Transverse colon (tissue), 4 donors: Measurements from ENCODE around the gene AZGP1. TPM values are rescaled to one million over a fixed set of nuclear protein-coding genes. Genes with fewer than 3 reads are reported as not detected.
A peak's percentile ranks its signal among the peaks of the same experiment; 100 is the strongest.

Experiments
- DNase-seq: peaks from one replicate; pipeline ENCODE4 v3.0.0-alpha.2; 2019
- H3K27ac ChIP-seq, 4 donors: fragments of 200-600 bp; sonication (generic); 2 replicates each; pipeline ENCODE4 v1.5.1; 2016 to 2018; ENCODE audit warnings: inconsistent platforms in 4 of 4
- H3K27me3 ChIP-seq: fragments of 200-600 bp; sonication (generic); 2 replicates; pipeline ENCODE4 v1.5.1; 2017; ENCODE audit warnings: inconsistent platforms
- H3K36me3 ChIP-seq, 4 donors: fragments of 200-600 bp; sonication (generic); 2 replicates each; pipeline ENCODE4 v1.5.1; 2017 to 2019; ENCODE audit warnings: inconsistent platforms in 4 of 4
- H3K4me1 ChIP-seq, 4 donors: fragments of 200-600 bp; sonication (generic); 2 replicates each; pipeline ENCODE4 v1.5.1; 2017 to 2020; ENCODE audit warnings: inconsistent platforms in 4 of 4
- H3K4me3 ChIP-seq, 4 donors: fragments of 200-600 bp; sonication (generic); 1 replicate in 1 of 4; 2 replicates in 3 of 4; pipeline versions ENCODE4 v1.5.1 to v1.6.1; 2017 to 2019; ENCODE audit warnings: inconsistent platforms in 4 of 4
- H3K9me3 ChIP-seq, 2 donors: fragments of 200-600 bp; sonication (generic); 2 replicates each; pipeline ENCODE4 v1.5.1; 2017 to 2019; ENCODE audit warnings: inconsistent platforms in 2 of 2
- EP300 ChIP-seq: sonication (generic); formaldehyde crosslinking; IDR thresholded peaks from one replicate; pipeline ENCODE4 v1.6.1; 2017; ENCODE audit warnings: antibody characterized with exemption, low read depth
- POLR2A ChIP-seq: fragments of 450-650 bp; IDR thresholded peaks from one replicate; pipeline ENCODE4 v1.6.1; 2016; ENCODE audit warnings: antibody characterized with exemption, mild to moderate bottlenecking, moderate library complexity
- POLR2AphosphoS5 ChIP-seq, 3 donors: sonication (generic); formaldehyde crosslinking; IDR thresholded peaks; one replicate each; pipeline ENCODE4 v1.6.1; 2016; ENCODE audit warnings: antibody characterized with exemption in 3 of 3
- WGBS, 2 donors: methylation state at CpG; one replicate each; pipeline ENCODE4 v1.1.5; 2018; ENCODE audit warnings: low coverage in 1 of 2; 5-methylcytosine and 5-hydroxymethylcytosine counted together
- in situ Hi-C, 4 donors: fragments of 200-750 bp; cut with MboI; loops; one replicate each; pipeline versions ENCODE4 v1.15.0 to v1.15.1; 2017; ENCODE audit warnings: low sequenced_read_pairs in 3 of 4, low pct_ligation_motif_present in 1 of 4, low pct_unique_long_range_greater_than_20kb in 1 of 4
- intact Hi-C: fragments of 100-400 bp; cut with DNase I; formaldehyde crosslinking; loops from one replicate; pipeline ENCODE4 v1.15.1; 2023; ENCODE audit warnings: low total_unique reads
- total RNA-seq, 4 donors: library from RNA; depleted of rRNA; stranded (reverse); fragments of >200 nt; gene quantifications; one replicate each; pipeline ENCODE4 v1.1.0, GENCODE V29; 2016
- TF ChIP-seq, protein P1 (sequence below), 5 experiments: fragments of 200-600 bp in 3 of 5; fragments of 450-650 bp in 2 of 5; sonication (generic) in 3 of 5; IDR thresholded peaks; 1 replicate in 2 of 5; 2 replicates in 3 of 5; pipeline ENCODE4 v1.5.1; 2016 to 2017; ENCODE audit warnings: antibody characterized with exemption in 5 of 5, inconsistent platforms in 3 of 5, mild to moderate bottlenecking in 2 of 5, moderate library complexity in 1 of 5

Gene AZGP1
- total RNA-seq, 4 donors from 2014 or later, result 3.2 to 17.1 TPM; not detected in 2

DNA sequence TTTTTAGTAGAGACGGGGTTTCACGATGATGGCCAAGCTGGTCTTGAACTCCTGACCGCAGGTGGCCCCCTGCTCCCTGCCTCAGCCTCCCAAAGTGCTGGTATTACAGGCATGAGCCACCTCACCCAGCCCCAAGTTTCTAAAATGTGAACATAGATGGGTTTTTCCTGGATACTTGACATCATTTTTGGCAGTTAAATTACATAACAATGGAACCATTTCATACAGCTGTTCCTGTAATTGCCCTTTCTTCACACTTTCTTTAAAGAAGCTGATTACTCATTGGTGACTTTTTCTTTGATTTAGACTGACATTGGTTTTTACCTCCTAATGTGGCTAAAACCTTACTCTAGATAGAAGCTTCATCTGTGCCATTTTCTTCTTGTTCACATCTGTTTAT, 45.5 kb upstream of the AZGP1 start:
- peaks cover 22 to 71% (median 55%) of the 10 kb centered on the region in 4 donors for H3K4me1 ChIP-seq
- no peak overlapping the region for H3K4me3 ChIP-seq
- H3K27ac ChIP-seq, result peak overlapping the region; percentile 61 to 68 (median 64)
- TF ChIP-seq EP300 (no peak), POLR2AphosphoS5 (IDR thresholded peaks at IDR 0.05) (no peak), POLR2A (no peak)
- TF ChIP-seq, protein P1, sequence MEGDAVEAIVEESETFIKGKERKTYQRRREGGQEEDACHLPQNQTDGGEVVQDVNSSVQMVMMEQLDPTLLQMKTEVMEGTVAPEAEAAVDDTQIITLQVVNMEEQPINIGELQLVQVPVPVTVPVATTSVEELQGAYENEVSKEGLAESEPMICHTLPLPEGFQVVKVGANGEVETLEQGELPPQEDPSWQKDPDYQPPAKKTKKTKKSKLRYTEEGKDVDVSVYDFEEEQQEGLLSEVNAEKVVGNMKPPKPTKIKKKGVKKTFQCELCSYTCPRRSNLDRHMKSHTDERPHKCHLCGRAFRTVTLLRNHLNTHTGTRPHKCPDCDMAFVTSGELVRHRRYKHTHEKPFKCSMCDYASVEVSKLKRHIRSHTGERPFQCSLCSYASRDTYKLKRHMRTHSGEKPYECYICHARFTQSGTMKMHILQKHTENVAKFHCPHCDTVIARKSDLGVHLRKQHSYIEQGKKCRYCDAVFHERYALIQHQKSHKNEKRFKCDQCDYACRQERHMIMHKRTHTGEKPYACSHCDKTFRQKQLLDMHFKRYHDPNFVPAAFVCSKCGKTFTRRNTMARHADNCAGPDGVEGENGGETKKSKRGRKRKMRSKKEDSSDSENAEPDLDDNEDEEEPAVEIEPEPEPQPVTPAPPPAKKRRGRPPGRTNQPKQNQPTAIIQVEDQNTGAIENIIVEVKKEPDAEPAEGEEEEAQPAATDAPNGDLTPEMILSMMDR (IDR thresholded peaks at IDR 0.05), result no peak
- H3K27me3 ChIP-seq, result no peaks in the 10 kb centered on the region
- 77% methylated on average over 3 of the region's 3 CpGs; no CpG with 5 or more reads in 1 of the 2 donors for WGBS, 2 donors
- in situ Hi-C loops, result no loop called here
- no peaks in the 10 kb centered on the region for H3K9me3 ChIP-seq
- no peak for DNase-seq
- intact Hi-C loops, result no loop called here
- H3K36me3 ChIP-seq, result peaks cover 0 to 28% (median 14%) of the 10 kb centered on the region in 4 donors

DNA sequence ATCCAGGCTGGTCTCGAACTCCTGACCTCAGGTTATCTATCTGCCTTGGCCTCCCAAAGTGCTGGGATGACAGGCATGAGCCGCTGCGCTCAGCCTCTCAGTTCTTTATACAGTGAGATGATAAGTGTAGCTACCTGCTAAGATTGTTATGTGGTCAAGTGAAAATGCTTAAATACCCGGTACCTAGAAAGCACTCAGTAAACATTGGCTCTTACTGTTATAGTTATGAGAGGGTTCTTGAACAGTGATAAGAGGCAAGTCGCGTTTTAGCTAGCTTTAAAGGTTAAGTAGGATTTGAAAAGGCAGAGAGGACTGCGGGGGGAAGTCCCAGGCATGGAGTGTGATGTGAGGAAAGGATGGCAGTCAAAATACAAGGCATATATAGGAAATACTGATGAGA, 44.1 kb upstream of the AZGP1 start:
- no peaks in the 10 kb centered on the region for H3K9me3 ChIP-seq
- H3K36me3 ChIP-seq, result peaks cover 0 to 16% (median 9%) of the 10 kb centered on the region in 4 donors
- no peak for DNase-seq
- H3K27me3 ChIP-seq, result no peaks in the 10 kb centered on the region
- intact Hi-C loops, result no loop called here
- WGBS, 2 donors, result 59 to 70% methylated on average over 3 to 7 of the region's 7 CpGs
- H3K4me1 ChIP-seq, result peaks cover 26 to 75% (median 58%) of the 10 kb centered on the region in 4 donors
- TF ChIP-seq POLR2A, result no peak
- TF ChIP-seq, protein P1 (IDR thresholded peaks at IDR 0.05), result no peak
- no peak for TF ChIP-seq POLR2AphosphoS5 (IDR thresholded peaks at IDR 0.05)
- TF ChIP-seq EP300, result no peak
- in situ Hi-C loops, result no loop called here
- H3K27ac ChIP-seq, result peak overlapping the region in 3 of 4 donors; percentile 8 to 68 (median 61)
- H3K4me3 ChIP-seq, result no peak overlapping the region

DNA sequence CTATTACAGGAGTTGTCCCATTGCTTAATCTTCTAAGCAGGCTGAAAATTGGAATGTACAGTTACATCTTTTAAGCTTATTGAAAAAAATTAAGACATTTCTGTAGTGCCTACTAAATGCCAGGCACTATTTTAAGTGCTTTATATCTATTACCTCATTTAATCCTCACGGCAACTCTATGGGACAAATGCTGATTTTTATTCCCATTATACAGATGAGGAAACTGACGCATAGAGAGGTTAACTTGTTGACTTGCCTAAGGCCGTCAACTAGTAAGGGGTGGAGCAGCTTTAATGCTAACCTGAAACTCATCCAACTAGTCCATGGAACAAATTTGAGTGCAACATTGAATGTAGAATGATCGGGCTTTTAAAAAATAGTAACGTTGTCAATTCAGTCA, 42.0 kb upstream of the AZGP1 start:
- 61 to 63% methylated on average over 5 of the region's 5 CpGs for WGBS, 2 donors
- Histone ChIP-seq H3K27ac (peak overlapping the region; percentile 96 to 100 (median 98)), H3K4me1 (peaks cover 26 to 74% (median 58%) of the 10 kb centered on the region in 4 donors), H3K4me3 (peak overlapping the region in 2 of 4 donors; percentile 91 to 100), H3K36me3 (no peaks in the 10 kb centered on the region), H3K9me3 (no peaks in the 10 kb centered on the region), H3K27me3 (no peaks in the 10 kb centered on the region)
- intact Hi-C loops, result no loop called here
- in situ Hi-C loops, result no loop called here
- TF ChIP-seq POLR2AphosphoS5 (IDR thresholded peaks at IDR 0.05), result no peak
- TF ChIP-seq POLR2A, result no peak
- no peak for TF ChIP-seq EP300
- TF ChIP-seq, protein P1 (IDR thresholded peaks at IDR 0.05), result no peak
- DNase-seq, result no peak

DNA sequence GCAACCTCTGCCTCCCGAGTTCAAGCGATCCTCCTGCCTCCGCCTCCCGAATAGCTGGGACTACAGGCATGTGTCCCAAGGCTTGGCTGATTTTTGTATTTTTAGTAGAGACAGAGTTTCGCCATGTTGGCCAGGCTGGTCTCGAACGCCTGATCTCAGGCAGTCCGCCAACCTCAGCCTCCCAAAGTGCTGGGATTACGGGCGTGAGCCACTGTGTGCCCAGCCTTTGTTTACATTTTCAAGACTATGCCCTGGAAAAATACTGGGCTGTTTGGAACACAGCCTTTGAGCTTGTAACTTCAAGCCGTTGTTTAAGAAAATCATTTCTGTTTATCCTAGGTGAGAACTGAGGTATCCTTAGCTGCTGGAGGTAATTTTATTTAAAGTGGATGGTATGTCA, 41.5 kb upstream of the AZGP1 start:
- TF ChIP-seq EP300, result no peak
- peak; percentile 23 to 57 (median 49) for TF ChIP-seq POLR2AphosphoS5 (IDR thresholded peaks at IDR 0.05)
- no peaks in the 10 kb centered on the region for H3K27me3 ChIP-seq
- peak overlapping the region in 3 of 4 donors; percentile 91 to 100 (median 97) for H3K4me3 ChIP-seq
- no peaks in the 10 kb centered on the region for H3K9me3 ChIP-seq
- peaks cover 26 to 74% (median 56%) of the 10 kb centered on the region in 4 donors for H3K4me1 ChIP-seq
- DNase-seq, result peak; percentile 74
- peak overlapping the region; percentile 96 to 100 (median 98) for H3K27ac ChIP-seq
- no peaks in the 10 kb centered on the region for H3K36me3 ChIP-seq
- intact Hi-C loops (no loop called here), in situ Hi-C loops (no loop called here)
- WGBS, 2 donors, result 20 to 38% methylated on average over 1 to 11 of the region's 11 CpGs
